ENCODE results near the gene SEC14L5.

Gene SEC14L5

DNA sequence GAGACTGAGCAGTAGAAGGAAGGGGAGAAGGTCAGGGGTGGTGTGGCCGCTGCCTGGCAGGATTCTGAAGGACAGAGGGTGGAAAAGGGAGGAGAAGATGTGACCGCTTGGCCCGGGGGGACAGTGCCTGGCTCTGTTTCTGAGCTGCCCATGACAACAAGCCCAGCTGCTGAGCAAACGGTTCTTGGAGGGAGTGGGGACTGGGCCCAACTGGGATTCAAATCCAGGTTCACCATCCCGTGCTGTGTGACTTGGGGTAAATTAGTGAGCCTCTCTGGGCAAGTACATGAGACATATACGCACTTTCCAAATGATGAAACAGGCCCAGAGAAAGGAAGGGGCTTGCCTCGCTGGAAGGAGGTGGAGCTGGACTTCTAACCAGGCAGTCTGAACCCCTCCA, 23.3 kb downstream of the SEC14L5 start:
- DNase-seq (ENCODE audit: extremely low read depth in 1 of 2, low read depth in 1 of 2): no peak

DNA sequence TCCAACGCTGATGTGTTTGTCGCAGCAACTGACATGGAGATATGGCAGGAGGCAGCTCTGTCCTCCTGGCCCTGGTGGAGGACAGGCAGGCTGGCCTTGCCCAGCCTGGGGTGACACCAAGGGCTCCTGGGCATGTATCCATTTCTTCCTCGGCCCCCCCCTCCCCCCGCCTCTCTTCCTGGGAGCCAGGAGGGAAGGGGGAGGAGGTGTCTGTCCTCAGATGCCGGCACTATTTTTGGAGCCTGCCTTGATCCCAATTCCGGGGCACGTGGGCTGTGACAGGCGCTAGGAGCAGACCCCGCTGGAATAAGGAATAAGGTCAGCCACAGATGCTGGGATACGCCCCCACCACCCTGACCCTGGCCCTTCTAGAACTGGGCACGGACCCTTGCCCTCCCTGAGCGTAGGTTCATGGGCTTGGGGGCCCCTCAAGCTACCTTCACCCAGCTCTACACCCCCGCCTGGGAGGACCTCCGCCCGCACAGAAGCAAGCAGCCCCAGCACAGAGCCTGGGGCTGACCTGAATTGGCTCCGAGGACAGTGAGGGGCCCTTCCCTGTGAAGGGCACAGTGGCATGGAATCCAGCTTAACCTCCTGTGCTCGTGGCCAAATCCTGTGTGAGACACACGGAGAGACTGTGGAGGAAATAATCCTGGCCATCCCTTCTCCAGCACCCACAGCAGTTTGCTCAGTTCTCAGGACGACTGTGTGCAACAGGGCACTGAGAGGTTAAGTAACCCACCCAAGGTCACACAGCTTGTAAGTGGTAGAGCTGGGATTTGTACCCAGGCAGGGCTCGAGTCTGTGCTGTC, 24.1 kb downstream of the SEC14L5 start:
- DNase-seq (ENCODE audit: extremely low read depth in 1 of 2, low read depth in 1 of 2): no peak

DNA sequence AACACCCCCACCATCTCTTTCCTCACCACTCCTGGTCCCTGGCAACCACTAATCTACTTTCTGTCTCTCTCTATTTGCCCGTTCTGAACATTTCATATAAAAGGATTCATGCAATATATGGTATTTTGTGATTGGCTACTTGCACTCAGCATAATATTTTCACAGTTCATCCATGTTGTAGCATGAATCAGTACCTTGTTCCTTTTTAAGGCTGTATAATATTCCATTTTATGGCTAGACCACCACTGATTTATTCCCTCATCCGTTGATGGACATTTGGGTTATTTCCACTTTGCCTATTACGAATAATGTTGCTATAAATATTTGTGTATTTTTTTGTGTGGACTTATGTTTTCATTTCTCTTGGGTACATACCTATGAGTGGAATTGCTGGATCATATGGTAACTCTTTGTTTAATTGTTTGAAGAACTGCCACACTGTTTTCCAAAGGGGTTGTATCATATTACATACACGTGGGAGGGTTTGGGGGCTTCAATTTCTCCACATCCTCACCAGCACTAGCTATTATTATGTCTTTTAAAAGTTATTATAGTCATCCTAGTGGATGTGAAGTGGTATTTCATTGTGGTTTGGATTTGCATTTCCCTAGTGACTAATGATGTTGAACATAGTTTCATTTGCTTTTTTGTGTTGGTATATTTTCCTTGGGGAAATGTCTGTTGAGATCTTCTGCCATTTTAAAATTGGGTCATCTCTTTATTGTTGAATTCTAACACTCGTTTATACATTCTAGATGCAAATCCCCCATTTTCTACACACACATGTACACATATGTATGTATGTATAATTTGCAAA, 26.3 kb downstream of the SEC14L5 start:
- DNase-seq (ENCODE audit: extremely low read depth in 1 of 2, low read depth in 1 of 2): no peak

DNA sequence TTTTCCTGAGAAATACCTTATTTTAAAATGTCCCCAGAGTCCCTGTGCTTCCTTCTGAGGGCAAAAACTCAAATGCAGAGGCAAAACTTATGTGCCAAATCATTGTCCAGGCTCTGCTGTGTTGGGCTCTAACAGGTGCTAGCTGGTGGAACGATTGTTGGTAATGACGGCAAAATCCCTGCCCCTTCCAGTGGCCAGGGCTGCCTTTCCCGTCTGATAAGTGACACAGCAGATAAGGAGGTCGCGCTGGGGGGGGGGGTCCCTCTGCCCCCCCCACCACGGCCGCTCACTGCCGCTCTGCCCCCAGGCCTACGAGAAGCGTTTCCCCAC, 29.1 kb downstream of the SEC14L5 start:
- DNase-seq (ENCODE audit: extremely low read depth in 1 of 2, low read depth in 1 of 2): no peak

DNA sequence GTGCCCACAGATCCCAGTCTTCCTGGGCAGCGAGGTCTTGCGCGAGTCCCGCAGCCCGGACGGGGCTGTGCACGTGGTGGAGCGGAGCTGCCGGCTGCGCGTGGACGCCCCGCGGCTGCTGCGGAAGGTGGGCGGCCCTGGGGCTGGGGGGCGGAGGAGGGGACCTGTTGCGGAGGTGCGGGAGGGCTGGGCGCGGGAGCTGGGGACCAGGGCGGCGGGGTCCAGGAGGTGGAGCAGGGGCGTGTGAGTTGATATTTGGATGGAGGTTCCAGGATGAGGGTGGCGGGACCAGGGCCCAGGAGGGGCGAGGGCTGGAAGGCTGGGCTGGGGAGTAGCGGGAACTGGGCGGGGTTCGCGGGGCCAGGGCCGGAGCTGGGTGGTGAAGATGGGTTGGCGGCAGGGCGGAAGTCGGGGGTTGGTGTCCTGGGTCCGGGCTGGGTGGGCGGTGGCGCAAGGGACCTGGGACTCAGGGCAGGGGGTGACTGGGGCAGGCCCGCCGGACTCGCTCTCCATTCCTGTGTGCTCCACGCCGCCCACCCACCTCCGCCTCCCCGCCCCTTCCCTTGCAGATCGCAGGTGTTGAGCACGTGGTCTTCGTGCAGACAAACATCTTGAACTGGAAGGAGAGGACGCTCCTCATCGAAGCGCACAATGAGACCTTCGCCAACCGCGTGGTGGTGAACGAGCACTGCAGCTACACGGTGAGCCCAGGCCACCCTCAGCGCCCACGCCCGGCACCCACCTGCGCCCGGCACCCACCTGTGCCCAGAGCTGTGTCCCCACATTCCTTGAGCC, 29.6 kb downstream of the SEC14L5 start:
- no peak for DNase-seq (ENCODE audit: extremely low read depth in 1 of 2, low read depth in 1 of 2)

DNA sequence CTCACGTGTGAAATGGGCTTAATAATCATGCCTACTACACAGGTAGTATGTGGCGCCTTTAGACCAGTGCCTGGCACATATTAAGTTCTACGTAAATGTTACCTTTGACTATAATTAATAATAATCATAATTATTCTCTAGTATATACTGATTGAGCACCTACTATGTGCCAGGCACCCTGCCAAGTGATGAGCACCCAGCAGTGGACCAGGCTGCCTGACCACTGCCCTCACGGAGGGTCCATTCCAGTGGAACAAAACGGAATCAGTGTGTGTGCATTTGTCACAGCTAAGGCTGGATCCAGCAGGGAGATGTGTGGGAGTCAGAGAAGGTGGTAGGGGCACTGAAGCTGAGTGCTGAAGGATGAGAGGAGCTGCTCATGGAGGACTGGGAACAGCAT, 30.5 kb downstream of the SEC14L5 start:
- no peak for DNase-seq (ENCODE audit: extremely low read depth in 1 of 2, low read depth in 1 of 2)

DNA sequence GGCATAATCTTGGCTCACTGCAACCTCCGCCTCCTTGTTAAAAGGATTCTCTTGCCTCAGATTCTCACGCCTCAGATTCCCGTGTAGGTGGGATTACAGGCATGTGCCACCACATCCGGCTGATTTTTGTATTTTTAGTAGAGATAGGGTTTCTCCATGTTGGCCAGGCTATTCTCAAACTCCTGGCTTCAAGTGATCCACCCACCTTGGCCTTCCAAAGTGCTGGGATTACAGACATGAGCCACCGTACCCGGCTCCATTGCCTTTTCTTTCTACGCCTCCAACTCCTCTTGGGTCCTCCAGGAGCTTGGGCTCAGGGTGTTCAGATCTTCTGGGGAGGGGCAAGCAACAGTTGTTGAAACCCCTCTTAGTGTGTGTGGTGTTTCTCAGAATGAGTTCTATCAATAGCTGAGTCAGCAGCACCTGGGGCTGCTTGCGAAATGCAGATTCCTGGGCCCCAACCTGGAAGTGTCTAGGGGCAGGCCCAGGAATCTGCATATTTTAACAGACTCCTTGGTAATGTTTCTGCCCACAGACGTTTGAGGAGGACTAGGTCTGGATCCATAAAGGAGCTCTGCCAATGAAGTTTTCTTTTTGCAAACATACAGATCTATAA, 31.4 kb downstream of the SEC14L5 start:
- DNase-seq (ENCODE audit: extremely low read depth in 1 of 2, low read depth in 1 of 2): no peak

DNA sequence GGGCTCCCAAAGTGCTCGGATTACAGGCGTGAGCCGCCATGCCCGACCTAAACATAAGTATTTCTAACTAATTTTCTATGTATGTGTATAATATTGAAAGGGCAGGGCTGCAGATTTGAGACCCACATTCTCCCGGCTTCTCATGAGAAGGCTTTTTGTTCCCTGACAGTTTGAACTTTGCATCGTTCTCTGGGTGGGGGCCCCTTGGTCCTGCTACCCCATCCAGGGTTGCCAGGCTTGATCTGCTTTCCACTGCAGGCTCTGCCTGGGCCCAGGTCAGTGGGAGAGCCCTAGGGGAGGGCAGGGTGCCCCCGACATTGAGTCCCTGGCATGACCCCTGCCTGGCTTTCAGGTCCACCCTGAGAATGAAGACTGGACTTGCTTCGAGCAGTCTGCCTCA, 32.3 kb downstream of the SEC14L5 start:
- no peak for DNase-seq (ENCODE audit: extremely low read depth in 1 of 2, low read depth in 1 of 2)

DNA sequence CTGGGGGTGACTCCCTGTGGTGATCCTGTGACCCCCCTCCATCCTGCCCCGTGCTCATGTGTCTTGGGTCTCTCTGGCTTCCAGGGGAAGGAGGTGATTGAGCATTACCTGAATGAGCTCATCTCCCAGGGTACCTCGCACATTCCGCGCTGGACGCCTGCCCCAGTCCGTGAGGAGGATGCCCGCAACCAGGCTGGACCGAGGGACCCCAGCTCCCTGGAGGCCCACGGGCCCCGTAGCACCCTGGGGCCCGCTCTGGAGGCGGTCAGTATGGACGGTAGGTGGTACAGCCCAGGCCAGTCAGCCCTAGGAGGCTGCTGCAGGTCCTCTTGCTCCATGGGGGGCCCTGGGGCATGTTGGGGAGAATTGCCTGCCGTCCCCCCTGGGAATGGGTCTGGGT, 33.6 kb downstream of the SEC14L5 start:
- no peak for DNase-seq (ENCODE audit: extremely low read depth in 1 of 2, low read depth in 1 of 2)

DNA sequence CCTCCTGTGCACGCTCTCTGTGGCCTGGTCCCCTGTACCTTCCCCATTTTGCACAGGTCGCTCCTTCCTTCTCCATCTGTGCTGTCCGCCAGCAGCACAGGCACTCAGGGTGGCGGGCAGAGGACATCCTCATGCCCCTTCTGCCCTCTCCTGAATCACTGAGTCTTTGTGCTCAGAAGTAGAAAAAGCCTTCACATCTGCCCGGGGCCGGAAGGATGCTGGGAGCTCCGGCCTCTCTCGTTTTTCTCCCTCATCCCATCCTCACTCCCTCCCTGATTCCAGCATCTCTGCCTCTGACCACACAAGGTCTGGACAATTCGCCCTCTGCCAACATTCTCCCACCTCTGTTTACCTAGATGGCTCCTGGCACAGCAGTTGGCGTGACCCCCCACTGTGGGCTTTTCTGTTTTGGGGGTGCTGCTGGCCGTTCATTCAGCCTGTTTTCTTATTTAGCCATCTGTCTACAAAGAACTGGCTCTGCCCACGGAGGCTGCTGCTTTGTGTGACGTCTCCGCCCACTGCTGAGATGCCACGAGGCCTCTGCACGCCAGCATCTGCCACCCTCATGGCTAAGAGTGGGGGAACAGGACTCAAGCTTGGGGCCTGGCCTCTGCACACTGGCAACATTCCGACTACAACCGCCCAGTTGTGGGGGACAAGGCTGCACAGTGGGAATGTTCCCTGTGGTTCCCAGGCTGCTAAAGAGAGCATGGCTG, 36.7 kb downstream of the SEC14L5 start:
- DNase-seq (ENCODE audit: extremely low read depth in 1 of 2, low read depth in 1 of 2): no peak

DNA sequence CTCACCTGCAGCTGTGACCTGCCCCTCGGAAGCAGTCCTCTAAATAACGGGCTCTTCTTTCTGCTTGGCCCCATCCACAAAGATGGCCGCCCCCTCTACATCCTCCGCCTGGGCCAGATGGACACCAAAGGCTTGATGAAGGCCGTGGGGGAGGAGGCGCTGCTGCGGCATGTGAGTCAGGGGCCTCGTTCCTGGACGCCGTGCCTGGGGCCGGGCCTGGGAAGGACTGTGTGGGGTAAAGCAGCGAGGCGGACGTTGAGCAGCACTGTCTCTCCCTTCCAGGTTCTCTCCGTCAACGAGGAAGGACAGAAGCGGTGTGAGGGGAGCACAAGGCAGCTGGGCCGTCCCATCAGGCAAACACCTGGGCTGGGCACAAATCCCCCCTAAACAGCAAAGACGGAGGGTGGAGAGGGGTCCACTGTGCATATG, 42.5 kb downstream of the SEC14L5 start:
- DNase-seq (ENCODE audit: extremely low read depth in 1 of 2, low read depth in 1 of 2): no peak

DNA sequence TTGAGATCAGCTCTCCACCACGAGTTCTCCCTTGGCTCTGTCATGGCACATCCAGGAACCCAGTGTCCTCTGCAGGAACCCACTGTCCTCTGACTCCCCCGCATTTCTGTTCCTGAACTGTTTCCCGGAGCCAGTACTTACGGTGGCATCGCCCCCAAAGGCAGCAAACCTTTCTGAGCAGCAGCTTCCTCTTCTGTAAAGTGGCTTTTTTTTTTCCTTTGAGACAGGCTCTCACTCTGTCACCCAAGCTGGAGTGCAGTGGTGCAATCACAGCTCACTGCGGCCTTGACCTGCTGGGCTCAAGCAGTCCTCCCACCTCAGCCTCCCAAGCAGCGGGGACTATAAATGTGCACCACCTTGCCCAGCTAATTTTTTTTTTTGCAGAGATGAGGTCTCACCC, 43.4 kb downstream of the SEC14L5 start:
- no peak for DNase-seq (ENCODE audit: extremely low read depth in 1 of 2, low read depth in 1 of 2)

DNA sequence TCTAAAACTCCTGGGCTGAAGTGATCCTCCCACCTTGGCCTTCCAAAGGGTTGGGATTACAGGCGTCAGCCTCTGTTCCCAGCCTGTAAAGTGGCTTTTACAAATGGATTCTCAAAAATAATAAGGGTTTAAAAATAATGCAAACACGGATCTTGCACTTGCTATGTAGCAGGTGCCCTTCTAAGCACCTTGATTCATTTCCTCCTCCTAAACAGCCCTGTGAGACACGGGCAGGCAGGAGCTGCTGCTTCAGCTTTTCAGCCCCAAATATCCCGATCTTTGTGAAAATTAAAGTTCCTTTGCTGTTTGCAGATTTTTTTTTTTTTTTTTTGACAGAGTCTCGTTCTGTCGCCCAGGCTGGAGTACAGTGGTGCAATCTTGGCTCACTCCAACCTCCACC, 43.9 kb downstream of the SEC14L5 start:
- DNase-seq (ENCODE audit: extremely low read depth in 1 of 2, low read depth in 1 of 2): no peak

DNA sequence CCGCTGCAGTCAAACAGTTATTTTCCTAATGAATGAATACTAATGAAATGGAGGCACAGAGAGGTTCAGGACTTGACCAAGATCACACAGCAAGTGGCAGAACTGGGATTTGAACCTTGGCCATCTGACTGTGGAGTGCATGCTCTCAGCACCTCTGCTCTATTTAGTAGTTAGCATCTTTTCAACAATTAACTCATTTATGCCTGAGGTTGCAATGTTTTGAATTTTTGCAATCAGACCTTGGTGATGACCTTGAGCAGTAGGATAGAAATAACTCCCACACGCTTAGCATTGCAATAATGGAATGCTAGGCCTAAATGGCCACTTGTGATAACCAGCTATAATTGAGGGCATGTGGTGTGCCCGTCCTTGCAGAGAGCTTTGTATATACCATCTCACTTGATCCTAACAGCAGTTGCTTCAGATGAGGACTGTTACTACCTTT, 44.6 kb downstream of the SEC14L5 start:
- no peak for DNase-seq (ENCODE audit: extremely low read depth in 1 of 2, low read depth in 1 of 2)

DNA sequence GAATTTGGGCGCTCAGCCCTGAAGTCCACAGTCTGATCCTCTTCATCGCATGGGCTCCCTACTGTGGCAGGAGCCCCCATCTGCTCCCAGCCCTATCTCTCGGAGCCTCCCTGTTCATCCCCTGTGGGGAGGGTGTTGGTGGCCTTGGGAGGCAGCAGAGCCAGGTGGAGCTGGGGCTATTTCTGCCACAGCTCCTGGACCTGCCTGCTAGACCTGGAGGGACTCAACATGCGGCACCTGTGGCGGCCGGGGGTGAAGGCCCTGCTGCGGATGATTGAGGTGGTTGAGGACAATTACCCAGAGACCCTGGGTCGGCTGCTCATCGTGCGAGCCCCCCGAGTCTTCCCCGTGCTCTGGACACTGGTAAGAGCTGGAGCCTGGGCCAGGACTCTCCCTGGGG, 45.1 kb downstream of the SEC14L5 start:
- no peak for DNase-seq (ENCODE audit: extremely low read depth in 1 of 2, low read depth in 1 of 2)

DNA sequence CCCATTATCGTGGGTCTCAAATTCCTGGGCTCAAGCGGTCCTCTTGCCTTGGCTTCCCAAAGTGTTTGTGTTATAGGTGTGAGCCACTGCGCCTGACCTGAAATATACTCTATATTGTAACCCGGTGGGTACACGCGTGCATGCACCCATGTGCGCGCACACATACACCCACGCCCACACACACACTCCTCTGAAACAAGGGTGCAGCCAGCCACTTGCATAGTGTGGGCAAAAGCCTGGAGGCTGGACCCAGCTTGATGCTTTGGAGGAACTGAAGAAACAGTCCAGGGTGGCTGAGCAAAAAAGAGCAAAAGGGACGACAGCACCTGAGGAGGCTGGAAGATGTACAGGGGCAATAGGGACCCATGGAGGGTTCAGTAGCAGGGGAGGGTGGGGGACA, 45.7 kb downstream of the SEC14L5 start:
- no peak for DNase-seq (ENCODE audit: extremely low read depth in 1 of 2, low read depth in 1 of 2)

DNA sequence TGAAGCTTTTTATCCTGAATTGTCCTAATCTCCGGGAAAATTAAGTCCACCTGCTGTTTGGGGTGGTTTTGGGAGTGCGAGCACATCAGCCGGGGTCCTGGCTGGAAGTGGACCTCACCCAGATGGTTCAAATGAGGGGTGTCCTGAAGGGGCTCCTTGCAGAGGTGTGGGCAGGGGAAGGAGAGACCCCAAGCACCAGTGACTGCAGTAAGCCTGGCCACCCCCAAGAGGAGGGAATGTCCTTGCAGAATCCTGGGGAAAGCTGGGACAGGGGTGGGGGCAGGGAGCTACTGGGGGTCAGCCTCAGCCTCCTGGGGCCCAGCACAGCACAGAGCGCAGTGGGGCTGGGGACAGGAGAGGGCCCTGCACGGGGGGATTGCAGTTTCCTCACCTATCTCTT, 46.2 kb downstream of the SEC14L5 start:
- DNase-seq (ENCODE audit: extremely low read depth in 1 of 2, low read depth in 1 of 2): no peak

DNA sequence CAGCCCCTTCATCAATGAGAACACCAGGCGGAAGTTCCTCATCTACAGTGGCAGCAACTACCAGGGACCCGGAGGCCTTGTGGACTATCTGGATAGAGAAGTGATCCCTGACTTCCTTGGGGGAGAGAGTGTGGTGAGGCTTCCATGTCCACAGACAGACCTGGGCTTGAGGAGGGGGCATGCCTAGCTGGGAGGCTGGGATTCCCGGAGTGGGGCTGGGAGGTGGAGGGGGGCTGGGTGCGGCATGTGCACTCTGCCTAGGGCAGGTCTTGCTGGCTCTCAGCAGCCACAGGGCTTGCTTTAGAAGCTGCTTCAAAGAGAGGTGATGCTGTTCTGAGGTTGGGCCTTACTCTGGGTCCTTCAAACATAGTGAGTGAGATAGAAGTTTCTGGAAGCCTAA, 47.8 kb downstream of the SEC14L5 start:
- no peak for DNase-seq (ENCODE audit: extremely low read depth in 1 of 2, low read depth in 1 of 2)

DNA sequence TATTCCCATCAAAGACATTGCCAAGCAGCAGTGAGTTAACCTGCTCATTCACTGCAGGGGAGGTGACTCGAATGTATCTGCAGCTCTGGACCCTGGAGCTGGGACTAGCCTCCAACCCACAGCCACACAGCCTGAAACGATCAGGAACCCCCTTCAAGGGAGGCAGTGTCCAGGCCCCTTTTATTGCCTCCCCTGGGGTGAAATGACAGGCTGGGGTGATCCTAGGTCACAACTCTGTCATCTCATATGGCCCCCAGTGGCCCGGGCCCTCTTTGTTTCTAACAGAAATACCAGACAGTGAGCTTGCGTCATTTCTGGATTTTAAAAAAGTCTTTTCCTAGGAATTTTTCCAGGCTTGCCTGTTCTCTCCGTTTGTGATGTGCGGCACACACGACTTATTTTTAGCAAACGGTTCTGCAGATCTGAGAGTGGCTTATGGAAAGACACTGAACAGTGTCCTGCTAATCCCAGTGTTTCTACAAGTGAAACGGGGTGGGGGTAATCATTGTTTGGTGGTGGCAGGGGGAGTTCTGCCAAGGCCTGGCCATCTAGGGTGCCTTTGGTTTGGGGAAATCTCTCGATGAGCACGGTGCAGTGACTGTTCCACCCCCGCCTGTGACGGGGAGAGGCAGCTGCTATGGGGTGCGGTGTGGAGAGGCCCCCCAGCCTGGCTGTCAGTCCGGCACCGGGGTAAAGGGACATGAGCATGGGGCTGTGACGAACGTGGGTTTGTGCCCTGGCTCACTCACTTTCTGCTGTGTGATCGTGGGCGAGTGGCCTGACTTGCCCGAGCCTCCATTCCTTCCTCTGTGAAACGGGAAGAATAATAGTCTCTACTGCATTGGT, 48.4 kb downstream of the SEC14L5 start:
- no peak for DNase-seq (ENCODE audit: extremely low read depth in 1 of 2, low read depth in 1 of 2)

DNA sequence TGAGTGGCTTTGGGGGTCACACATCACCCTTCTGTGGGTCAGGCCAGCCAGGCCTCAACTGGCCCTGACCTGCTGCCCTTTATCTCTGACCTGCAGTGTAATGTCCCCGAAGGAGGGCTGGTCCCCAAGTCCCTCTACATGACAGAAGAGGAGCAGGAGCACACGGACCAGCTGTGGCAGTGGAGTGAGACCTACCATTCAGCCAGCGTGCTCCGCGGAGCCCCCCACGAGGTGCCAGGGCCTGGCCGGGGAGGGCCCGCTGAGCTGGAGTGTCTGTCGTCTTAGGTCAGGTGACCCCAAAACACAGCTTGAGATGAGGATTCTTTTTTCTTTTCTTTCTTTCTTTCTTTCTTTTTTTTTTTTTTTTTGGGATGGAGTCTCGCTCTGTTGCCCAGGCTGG, 49.1 kb downstream of the SEC14L5 start:
- DNase-seq (ENCODE audit: extremely low read depth in 1 of 2, low read depth in 1 of 2): no peak

Measured in activated CD8-positive, alpha-beta memory T cell treated with anti-CD3 and anti-CD28 coated beads for 1 hour (primary cell).